HEK293 (cell line): ENCODE results near the gene GTPBP6.

ENCODE experiments used
- CTCF ChIA-PET: fragments of 350-600 bp; formaldehyde crosslinking; extraction: SDS; loops from one replicate; lab custom pipeline; 2021; ENCODE audit warnings: antibody characterized with exemption; lab: Yijun Ruan, JAX
- POLR2A ChIA-PET: fragments of 300-600 bp; formaldehyde crosslinking; extraction: SDS; loops from one replicate; lab custom pipeline; 2020; ENCODE audit warnings: antibody characterized with exemption, inconsistent platforms; lab: Yijun Ruan, JAX
- H3K27ac ChIP-seq: fragments of 200-500 bp; sonication (Bioruptor generic); 2 replicates; pipeline ENCODE4 v1.5.1; 2014; ENCODE audit warnings: low read depth, low read length, control low read depth, inconsistent platforms; ENCODE audit errors: extremely low read depth
- H3K36me3 ChIP-seq, 2 experiments: fragments of 200-500 bp in 1 of 2; sonication (Bioruptor generic) in 1 of 2; 1 replicate in 1 of 2; 2 replicates in 1 of 2; pipeline ENCODE4 v1.5.1; 2014 to 2017; ENCODE audit warnings: inconsistent platforms in 2 of 2, low read length in 2 of 2; ENCODE audit not compliant: control insufficient read depth in 2 of 2, insufficient read depth in 1 of 2
- H3K4me1 ChIP-seq: fragments of 200-500 bp; sonication (Bioruptor generic); 2 replicates; pipeline ENCODE4 v1.5.1; 2014; ENCODE audit warnings: mild to moderate bottlenecking, low read length, inconsistent platforms; ENCODE audit not compliant: control insufficient read depth, insufficient read depth
- H3K4me3 ChIP-seq: 2 replicates; pipeline ENCODE4 v1.5.1; 2011; ENCODE audit warnings: low read depth, mild to moderate bottlenecking, control low read depth, low read length, moderate library complexity
- H3K9me3 ChIP-seq: fragments of 200-500 bp; sonication (Bioruptor generic); 2 replicates; pipeline ENCODE4 v1.5.1; 2014; ENCODE audit warnings: low read depth, low read length, inconsistent platforms; ENCODE audit not compliant: control insufficient read depth, insufficient read depth
- CTCF ChIP-seq: fragments of 450-650 bp; formaldehyde crosslinking; IDR thresholded peaks from 2 replicates; pipeline ENCODE4 v1.5.1; 2016; ENCODE audit warnings: missing biosample characterization, missing genetic modification characterization
- GLIS1 ChIP-seq: fragments of 450-650 bp; formaldehyde crosslinking; IDR thresholded peaks from 2 replicates; pipeline ENCODE4 v1.5.1; 2016; ENCODE audit warnings: missing biosample characterization, missing genetic modification characterization
- ZNF146 ChIP-seq: fragments of 450-650 bp; formaldehyde crosslinking; IDR thresholded peaks from 2 replicates; pipeline ENCODE4 v1.5.1; 2016; ENCODE audit warnings: missing biosample characterization, missing genetic modification characterization
- ZNF148 ChIP-seq: fragments of 450-650 bp; formaldehyde crosslinking; IDR thresholded peaks from 2 replicates; pipeline ENCODE4 v1.5.0; 2017; ENCODE audit warnings: missing biosample characterization, missing genetic modification characterization, borderline replicate concordance
- ZNF23 ChIP-seq: fragments of 450-650 bp; formaldehyde crosslinking; IDR thresholded peaks from 2 replicates; pipeline ENCODE4 v1.5.1; 2016; ENCODE audit warnings: missing biosample characterization, missing genetic modification characterization, borderline replicate concordance
- ZNF423 ChIP-seq: fragments of 450-650 bp; formaldehyde crosslinking; IDR thresholded peaks from 2 replicates; pipeline ENCODE4 v1.5.1; 2016; ENCODE audit warnings: missing biosample characterization, missing genetic modification characterization
- ZNF529 ChIP-seq: fragments of 450-650 bp; formaldehyde crosslinking; IDR thresholded peaks from 2 replicates; pipeline ENCODE4 v1.5.1; 2017; ENCODE audit warnings: missing genetic modification characterization, missing biosample characterization; ENCODE audit not compliant: insufficient replicate concordance
- ZNF561 ChIP-seq: fragments of 450-650 bp; IDR thresholded peaks from 2 replicates; pipeline ENCODE4 v1.5.1; 2018; ENCODE audit warnings: missing biosample characterization, missing genetic modification characterization, borderline replicate concordance
- ZNF623 ChIP-seq: fragments of 450-650 bp; formaldehyde crosslinking; IDR thresholded peaks from 2 replicates; pipeline ENCODE4 v1.5.1; 2016; ENCODE audit warnings: missing biosample characterization, missing genetic modification characterization
- ZNF670 ChIP-seq: fragments of 450-650 bp; formaldehyde crosslinking; IDR thresholded peaks from 2 replicates; pipeline ENCODE4 v1.5.1; 2016; ENCODE audit warnings: missing biosample characterization, missing genetic modification characterization, low read depth
- ZNF747 ChIP-seq: fragments of 450-650 bp; formaldehyde crosslinking; IDR thresholded peaks from 2 replicates; pipeline ENCODE4 v1.5.1; 2016; ENCODE audit warnings: missing biosample characterization, missing genetic modification characterization
- ZXDB ChIP-seq: fragments of 450-650 bp; formaldehyde crosslinking; IDR thresholded peaks from 2 replicates; pipeline ENCODE4 v1.5.1; 2016; ENCODE audit warnings: missing biosample characterization, missing genetic modification characterization
- TF ChIP-seq, protein P1 (sequence below): sonication (generic); formaldehyde crosslinking; IDR thresholded peaks from 2 replicates; pipeline ENCODE4 v1.8.1; 2022; ENCODE audit warnings: mild to moderate bottlenecking, moderate library complexity, missing genetic modification reagents
- TF ChIP-seq, protein P2 (sequence below): fragments of 450-650 bp; formaldehyde crosslinking; IDR thresholded peaks from 2 replicates; pipeline ENCODE4 v1.5.1; 2016; ENCODE audit warnings: missing biosample characterization, missing genetic modification characterization
- TF ChIP-seq, protein P3 (sequence below): fragments of 450-650 bp; formaldehyde crosslinking; IDR thresholded peaks from 2 replicates; pipeline ENCODE4 v1.5.1; 2016; ENCODE audit warnings: missing biosample characterization, missing genetic modification characterization, low read depth
- TF ChIP-seq, protein P4 (sequence below): fragments of 450-650 bp; formaldehyde crosslinking; IDR thresholded peaks from 2 replicates; pipeline ENCODE4 v1.5.1; 2016; ENCODE audit warnings: missing biosample characterization, missing genetic modification characterization

The GTPBP6 gene

DNA sequence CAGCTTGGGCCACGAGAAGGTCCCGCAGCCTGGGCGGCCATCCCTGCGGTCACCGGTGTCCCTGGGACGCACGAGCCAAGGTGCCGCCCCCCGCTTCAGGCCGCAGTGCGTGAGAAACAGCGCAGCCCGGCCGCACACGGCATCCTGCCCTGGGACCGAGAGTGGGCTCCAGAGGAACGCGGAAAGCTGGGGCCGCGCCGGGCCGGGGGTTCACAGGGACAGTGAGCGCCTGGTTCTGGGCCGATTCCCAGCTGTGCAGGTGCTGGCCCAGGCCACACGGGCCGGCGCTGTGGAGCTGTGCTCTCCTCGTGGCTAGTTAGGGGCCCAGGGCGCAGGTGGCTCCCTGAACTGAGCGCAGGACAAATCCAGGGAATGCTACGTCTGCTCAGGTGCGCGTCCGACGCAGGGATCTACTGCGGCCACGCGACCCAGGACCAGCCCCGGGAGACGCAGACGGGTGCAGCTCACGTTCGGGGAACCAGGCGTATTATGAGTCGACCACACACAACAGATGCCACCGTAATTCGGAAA lies 25.8 kb upstream of the GTPBP6 start:
- peaks cover 0 to 29% of the 10 kb centered on the region in 2 experiments; a peak in 1 of 3 replicates for H3K36me3 ChIP-seq
- no peaks in the 10 kb centered on the region for H3K4me1 ChIP-seq
- no peaks in the 10 kb centered on the region for H3K9me3 ChIP-seq

GRCh38 chrX:341541-342101 lies 23.0 kb upstream of the GTPBP6 start:
- no peaks in the 10 kb centered on the region for H3K4me1 ChIP-seq
- H3K9me3 ChIP-seq = no peaks in the 10 kb centered on the region
- ChIA-PET POLR2A (no interaction called here), CTCF (no interaction called here)
- no peak overlapping the region for H3K4me3 ChIP-seq
- no peak overlapping the region for H3K27ac ChIP-seq
- no peak for TF ChIP-seq ZNF423 (tag by site-specific recombination)
- TF ChIP-seq ZNF23 = no peak
- TF ChIP-seq ZNF623 (tag by site-specific recombination) = no peak
- no peak for TF ChIP-seq ZNF747 (tag by site-specific recombination)
- TF ChIP-seq, protein P1, sequence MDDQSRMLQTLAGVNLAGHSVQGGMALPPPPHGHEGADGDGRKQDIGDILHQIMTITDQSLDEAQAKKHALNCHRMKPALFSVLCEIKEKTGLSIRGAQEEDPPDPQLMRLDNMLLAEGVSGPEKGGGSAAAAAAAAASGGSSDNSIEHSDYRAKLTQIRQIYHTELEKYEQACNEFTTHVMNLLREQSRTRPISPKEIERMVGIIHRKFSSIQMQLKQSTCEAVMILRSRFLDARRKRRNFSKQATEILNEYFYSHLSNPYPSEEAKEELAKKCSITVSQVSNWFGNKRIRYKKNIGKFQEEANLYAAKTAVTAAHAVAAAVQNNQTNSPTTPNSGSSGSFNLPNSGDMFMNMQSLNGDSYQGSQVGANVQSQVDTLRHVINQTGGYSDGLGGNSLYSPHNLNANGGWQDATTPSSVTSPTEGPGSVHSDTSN (CRISPR knock-in tag) = no peak
- no peak for TF ChIP-seq ZNF148 (tag by site-specific recombination)
- no peak for TF ChIP-seq ZXDB
- TF ChIP-seq ZNF146 (tag by site-specific recombination) = no peak
- no peak for TF ChIP-seq ZNF529 (tag by site-specific recombination)
- no peak for TF ChIP-seq ZNF670 (tag by site-specific recombination)
- TF ChIP-seq GLIS1 (tag by site-specific recombination) = no peak
- no peak for TF ChIP-seq ZNF561 (tag by site-specific recombination)
- TF ChIP-seq, protein P2, sequence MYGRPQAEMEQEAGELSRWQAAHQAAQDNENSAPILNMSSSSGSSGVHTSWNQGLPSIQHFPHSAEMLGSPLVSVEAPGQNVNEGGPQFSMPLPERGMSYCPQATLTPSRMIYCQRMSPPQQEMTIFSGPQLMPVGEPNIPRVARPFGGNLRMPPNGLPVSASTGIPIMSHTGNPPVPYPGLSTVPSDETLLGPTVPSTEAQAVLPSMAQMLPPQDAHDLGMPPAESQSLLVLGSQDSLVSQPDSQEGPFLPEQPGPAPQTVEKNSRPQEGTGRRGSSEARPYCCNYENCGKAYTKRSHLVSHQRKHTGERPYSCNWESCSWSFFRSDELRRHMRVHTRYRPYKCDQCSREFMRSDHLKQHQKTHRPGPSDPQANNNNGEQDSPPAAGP (tag by site-specific recombination) = no peak
- TF ChIP-seq, protein P3, sequence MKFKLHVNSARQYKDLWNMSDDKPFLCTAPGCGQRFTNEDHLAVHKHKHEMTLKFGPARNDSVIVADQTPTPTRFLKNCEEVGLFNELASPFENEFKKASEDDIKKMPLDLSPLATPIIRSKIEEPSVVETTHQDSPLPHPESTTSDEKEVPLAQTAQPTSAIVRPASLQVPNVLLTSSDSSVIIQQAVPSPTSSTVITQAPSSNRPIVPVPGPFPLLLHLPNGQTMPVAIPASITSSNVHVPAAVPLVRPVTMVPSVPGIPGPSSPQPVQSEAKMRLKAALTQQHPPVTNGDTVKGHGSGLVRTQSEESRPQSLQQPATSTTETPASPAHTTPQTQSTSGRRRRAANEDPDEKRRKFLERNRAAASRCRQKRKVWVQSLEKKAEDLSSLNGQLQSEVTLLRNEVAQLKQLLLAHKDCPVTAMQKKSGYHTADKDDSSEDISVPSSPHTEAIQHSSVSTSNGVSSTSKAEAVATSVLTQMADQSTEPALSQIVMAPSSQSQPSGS (tag by site-specific recombination) = no peak
- TF ChIP-seq, protein P4, sequence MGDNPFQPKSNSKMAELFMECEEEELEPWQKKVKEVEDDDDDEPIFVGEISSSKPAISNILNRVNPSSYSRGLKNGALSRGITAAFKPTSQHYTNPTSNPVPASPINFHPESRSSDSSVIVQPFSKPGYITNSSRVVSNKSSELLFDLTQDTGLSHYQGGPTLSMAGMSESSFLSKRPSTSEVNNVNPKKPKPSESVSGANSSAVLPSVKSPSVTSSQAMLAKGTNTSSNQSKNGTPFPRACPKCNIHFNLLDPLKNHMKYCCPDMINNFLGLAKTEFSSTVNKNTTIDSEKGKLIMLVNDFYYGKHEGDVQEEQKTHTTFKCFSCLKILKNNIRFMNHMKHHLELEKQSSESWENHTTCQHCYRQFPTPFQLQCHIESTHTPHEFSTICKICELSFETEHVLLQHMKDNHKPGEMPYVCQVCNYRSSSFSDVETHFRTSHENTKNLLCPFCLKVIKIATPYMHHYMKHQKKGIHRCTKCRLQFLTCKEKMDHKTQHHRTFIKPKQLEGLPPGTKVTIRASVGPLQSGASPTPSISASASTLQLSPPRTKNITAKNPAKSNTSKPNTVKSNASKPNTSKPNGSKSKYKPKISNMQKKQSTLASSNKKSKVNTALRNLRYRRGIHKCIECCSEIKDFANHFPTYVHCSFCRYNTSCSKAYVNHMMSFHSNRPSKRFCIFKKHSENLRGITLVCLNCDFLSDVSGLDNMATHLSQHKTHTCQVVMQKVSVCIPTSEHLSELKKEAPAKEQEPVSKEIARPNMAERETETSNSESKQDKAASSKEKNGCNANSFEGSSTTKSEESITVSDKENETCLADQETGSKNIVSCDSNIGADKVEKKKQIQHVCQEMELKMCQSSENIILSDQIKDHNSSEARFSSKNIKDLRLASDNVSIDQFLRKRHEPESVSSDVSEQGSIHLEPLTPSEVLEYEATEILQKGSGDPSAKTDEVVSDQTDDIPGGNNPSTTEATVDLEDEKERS = no peak
- peaks cover 0 to 36% of the 10 kb centered on the region in 2 experiments; a peak in 1 of 3 replicates for H3K36me3 ChIP-seq

More for the DNA sequence above, 25.8 kb upstream of the GTPBP6 start:
- no peak for TF ChIP-seq CTCF (tag by site-specific recombination)
- TF ChIP-seq, protein P1 (CRISPR knock-in tag) = no peak
- POLR2A ChIA-PET = no interaction called here
- Histone ChIP-seq H3K4me3 (no peak overlapping the region), H3K27ac (no peak overlapping the region)
- CTCF ChIA-PET = no interaction called here
